Loucy (cell line): ENCODE results near the gene LRRC75B.
"Not testable (repeated sequence)": the region's sequence is repeated elsewhere in the genome, so short reads cannot be mapped to it uniquely, and the experiment has no call there.

Experiments used
- H2AFZ ChIP-seq: fragments of 200-600 bp; sonication (generic); 2 replicates; pipeline ENCODE4 v1.6.0; 2016; ENCODE audit warnings: antibody characterized with exemption, mild to moderate bottlenecking, low read length, moderate library complexity
- H3F3A ChIP-seq: fragments of 200-600 bp; 2 replicates; pipeline ENCODE4 v1.6.0; 2016; ENCODE audit warnings: antibody characterized with exemption, low read depth, mild to moderate bottlenecking
- H3K27me3 ChIP-seq: fragments of 200-600 bp; sonication (generic); 2 replicates; pipeline ENCODE4 v1.6.1; 2014; ENCODE audit warnings: low read length, mild to moderate bottlenecking; ENCODE audit not compliant: insufficient read depth, poor library complexity, severe bottlenecking
- H3K36me3 ChIP-seq: fragments of 200-600 bp; sonication (generic); 2 replicates; pipeline ENCODE4 v1.6.1; 2016; ENCODE audit warnings: low read length; ENCODE audit not compliant: insufficient read depth
- H3K4me1 ChIP-seq: fragments of 200-600 bp; sonication (generic); 2 replicates; pipeline ENCODE4 v1.5.1; 2014; ENCODE audit warnings: low read length, mild to moderate bottlenecking; ENCODE audit not compliant: insufficient read depth, poor library complexity, severe bottlenecking
- H3K4me2 ChIP-seq: fragments of 200-600 bp; sonication (generic); 2 replicates; pipeline ENCODE4 v1.6.0; 2014; ENCODE audit warnings: antibody characterized with exemption, low read length, low read depth, mild to moderate bottlenecking; ENCODE audit not compliant: poor library complexity, severe bottlenecking
- H3K4me3 ChIP-seq: fragments of 200-600 bp; sonication (generic); 2 replicates; pipeline ENCODE4 v1.5.1; 2014; ENCODE audit warnings: low read length, mild to moderate bottlenecking, mixed read lengths; ENCODE audit not compliant: poor library complexity, severe bottlenecking
- H3K79me2 ChIP-seq: fragments of 200-600 bp; sonication (generic); 2 replicates; pipeline ENCODE4 v1.6.1; 2014; ENCODE audit warnings: low read length; ENCODE audit not compliant: insufficient read depth
- H3K9ac ChIP-seq: fragments of 200-600 bp; sonication (generic); 2 replicates; pipeline ENCODE4 v1.6.0; 2014; ENCODE audit warnings: mild to moderate bottlenecking, low read depth, low read length, moderate library complexity; ENCODE audit not compliant: poor library complexity, severe bottlenecking
- H3K9me2 ChIP-seq: fragments of 200-600 bp; sonication (generic); replicated peaks from 2 replicates; pipeline ENCODE4 v1.6.1; 2016; ENCODE audit warnings: low read depth, low read length, mixed read lengths
- H3K9me3 ChIP-seq: fragments of 200-600 bp; sonication (generic); 2 replicates; pipeline ENCODE4 v1.6.1; 2014; ENCODE audit warnings: mild to moderate bottlenecking, antibody characterized with exemption, low read length, low read depth; ENCODE audit not compliant: insufficient read depth
- H4K20me1 ChIP-seq: fragments of 200-600 bp; sonication (generic); 2 replicates; pipeline ENCODE4 v1.6.0; 2014; ENCODE audit warnings: antibody characterized with exemption, low read length, mild to moderate bottlenecking; ENCODE audit not compliant: insufficient read depth, poor library complexity, severe bottlenecking
- CTCF ChIP-seq: fragments of 200-600 bp; sonication (generic); conservative IDR thresholded peaks from 2 replicates; pipeline ENCODE4 v1.5.1; 2014; ENCODE audit warnings: mild to moderate bottlenecking, antibody characterized with exemption, low read length
- EZH2phosphoT487 ChIP-seq: fragments of 200-600 bp; IDR thresholded peaks from 2 replicates; pipeline ENCODE4 v1.6.1; 2018; ENCODE audit warnings: antibody characterized with exemption, mild to moderate bottlenecking, moderate library complexity, borderline replicate concordance

LRRC75B gene

GRCh38 chr22:24593836-24594568, 1.1 kb upstream of the LRRC75B start:
- H3K27me3 ChIP-seq, result no peaks in the 10 kb centered on the region
- H3K4me1 ChIP-seq, result peaks cover 18% of the 10 kb centered on the region
- H3K4me3 ChIP-seq, result no peak overlapping the region
- no peak overlapping the region for H2AFZ ChIP-seq
- H3K36me3 ChIP-seq, result no peaks in the 10 kb centered on the region
- H3K9me3 ChIP-seq, result no peaks in the 10 kb centered on the region
- TF ChIP-seq CTCF (no peak), EZH2phosphoT487 (no peak)
- H3K9ac ChIP-seq, result no peak overlapping the region
- no peaks in the 10 kb centered on the region for H3K79me2 ChIP-seq
- H3K9me2 ChIP-seq, result no peaks in the 10 kb centered on the region
- H3K4me2 ChIP-seq, result no peak overlapping the region
- H3F3A ChIP-seq, result no peaks in the 10 kb centered on the region
- H4K20me1 ChIP-seq, result no peaks in the 10 kb centered on the region

- peaks cover 18% of the 10 kb centered on the region for H3K4me1 ChIP-seq
- H3K36me3 ChIP-seq, H3K27me3 ChIP-seq, H3F3A ChIP-seq, H3K4me2 ChIP-seq, H2AFZ ChIP-seq, H3K4me3 ChIP-seq, H3K9me3 ChIP-seq, H4K20me1 ChIP-seq, H3K9ac ChIP-seq, H3K79me2 ChIP-seq, H3K9me2 ChIP-seq: not testable (repeated sequence)
Measured at GRCh38 chr22:24593559-24593835, 624 bp upstream of the LRRC75B start.

DNA sequence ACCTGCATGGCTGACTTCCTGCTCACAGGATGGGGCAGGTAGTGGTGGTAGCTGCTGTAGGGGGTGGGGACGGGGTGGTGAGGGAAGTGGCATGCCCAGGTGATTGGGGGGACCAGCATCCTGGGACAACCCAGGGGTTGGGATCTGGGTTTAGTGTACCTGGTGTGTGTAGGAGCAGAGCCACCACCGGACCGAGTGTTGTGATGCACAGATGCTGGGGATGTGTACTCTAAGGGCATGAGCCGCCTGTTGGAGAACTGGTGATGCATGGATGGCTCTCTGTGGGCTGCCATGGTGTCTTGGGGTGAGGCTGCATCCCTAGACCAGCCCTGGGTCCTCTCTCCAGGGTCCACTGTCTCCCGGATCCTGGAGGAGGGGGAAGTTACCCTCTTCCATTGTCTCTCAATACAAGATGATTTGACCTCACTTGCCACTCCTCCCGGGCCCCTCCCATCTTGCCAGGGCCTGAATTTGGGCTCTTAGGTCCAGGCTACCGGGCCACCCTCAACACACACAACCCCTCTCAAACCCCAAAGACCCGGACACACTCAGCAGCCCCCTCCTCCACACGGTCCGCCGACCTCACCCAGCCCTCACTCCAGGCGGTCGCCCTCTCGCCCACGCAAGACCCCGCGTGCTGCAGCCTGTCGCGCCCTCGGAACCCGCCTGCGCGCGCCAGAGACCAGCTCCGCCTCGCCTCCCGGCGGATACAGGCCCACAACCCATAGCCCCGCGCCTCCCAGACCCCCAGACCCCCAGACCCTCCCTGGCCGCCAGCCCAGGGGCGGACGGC, 619 bp downstream of the LRRC75B start:
- Histone ChIP-seq H3K9me2 (no peaks in the 10 kb centered on the region), H4K20me1 (no peaks in the 10 kb centered on the region), H2AFZ (no peak overlapping the region), H3K79me2 (no peaks in the 10 kb centered on the region), H3K36me3 (no peaks in the 10 kb centered on the region), H3K27me3 (no peaks in the 10 kb centered on the region), H3K9ac (no peak overlapping the region), H3F3A (no peaks in the 10 kb centered on the region), H3K9me3 (no peaks in the 10 kb centered on the region), H3K4me3 (no peak overlapping the region), H3K4me1 (peaks cover 8% of the 10 kb centered on the region), H3K4me2 (no peak overlapping the region)
- TF ChIP-seq EZH2phosphoT487 (no peak), CTCF (no peak)
